Measurements from ENCODE around the gene HLA-A. TPM values are rescaled to one million over a fixed set of nuclear protein-coding genes. Genes with fewer than 3 reads are reported as not detected.

The HLA-A gene
- total RNA-seq, 1 experiment from 2014 or later: 251 TPM

- no peaks in the 10 kb centered on the region for H3K9me2 ChIP-seq (ENCODE audit: insufficient read depth)
- no peaks in the 10 kb centered on the region for H3K9me3 ChIP-seq (ENCODE audit: control insufficient read depth in 1 of 2, insufficient read depth in 1 of 2, low read depth in 1 of 2, low read length in 2 of 2)
- ChIA-PET POLR2A (no interaction called here), RAD21 (ENCODE audit: low non-redundant PET in 1 of 2, low total read pairs in 2 of 2, uncharacterized antibody in 2 of 2, unreplicated experiment in 2 of 2) (no interaction called here), CTCF (no interaction called here)
- TF ChIP-seq YY1 (IDR thresholded peaks at IDR 0.05; ENCODE audit: extremely low read depth, insufficient replicate concordance, low read depth, low read length): no peak
- peak; percentile 23; the same call in 1 of the 2 replicates for TF ChIP-seq RAD21 (IDR thresholded peaks at IDR 0.05; ENCODE audit: low read depth)
- ATAC-seq (no peak), DNase-seq (ENCODE audit: low read depth, low spot score) (no peak)
- H3K4me1 ChIP-seq (ENCODE audit: control insufficient read depth in 1 of 2, insufficient read depth in 2 of 2, low read length in 2 of 2): no peaks in the 10 kb centered on the region
- no peak overlapping the region for H3K9ac ChIP-seq (ENCODE audit: low read length)
- no peak overlapping the region for H3K4me2 ChIP-seq (ENCODE audit: low read length)
- H2AFZ ChIP-seq (ENCODE audit: low read depth, low read length, poor library complexity, severe bottlenecking): no peak overlapping the region
- H3K27ac ChIP-seq (ENCODE audit: low read depth, low read length): no peak overlapping the region
- BruUV-seq (replicated peaks): no TSS peak
- no peaks in the 10 kb centered on the region for H3K79me2 ChIP-seq (ENCODE audit: insufficient read depth, low read length)
- no peak overlapping the region for H3K4me3 ChIP-seq (replicated peaks in 1 of 2; ENCODE audit: low read depth in 1 of 2, low read length in 2 of 2)
- no peaks in the 10 kb centered on the region for H3K36me3 ChIP-seq (ENCODE audit: control insufficient read depth in 1 of 2, insufficient read depth in 2 of 2, low read length in 2 of 2)
- intact Hi-C loops (cut with micrococcal nuclease): no loop called here
- H4K20me1 ChIP-seq (ENCODE audit: insufficient read depth): no peaks in the 10 kb centered on the region
- H3K27me3 ChIP-seq (ENCODE audit: insufficient read depth, low read length): no peaks in the 10 kb centered on the region
These were observed 24.5 kb upstream of the HLA-A start for GRCh38 chr6:29917857-29918256.

GRCh38 chr6:29919506-29920445 lies 22.6 kb upstream of the HLA-A start:
- no peak overlapping the region for H3K27ac ChIP-seq (ENCODE audit: low read depth, low read length)
- no peaks in the 10 kb centered on the region for H3K9me2 ChIP-seq (ENCODE audit: insufficient read depth)
- no peaks in the 10 kb centered on the region for H3K79me2 ChIP-seq (ENCODE audit: insufficient read depth, low read length)
- ATAC-seq (no peak), DNase-seq (ENCODE audit: low read depth, low spot score) (no peak)
- no peak overlapping the region for H3K9ac ChIP-seq (ENCODE audit: low read length)
- no peaks in the 10 kb centered on the region for H4K20me1 ChIP-seq (ENCODE audit: insufficient read depth)
- no TSS peak for BruUV-seq (replicated peaks)
- H3K27me3 ChIP-seq (ENCODE audit: insufficient read depth, low read length): no peaks in the 10 kb centered on the region
- RAD21 ChIA-PET (ENCODE audit: low non-redundant PET in 1 of 2, low total read pairs in 2 of 2, uncharacterized antibody in 2 of 2, unreplicated experiment in 2 of 2): no interaction called here
- TF ChIP-seq ZBTB33 (IDR thresholded peaks at IDR 0.05; ENCODE audit: extremely low read depth, insufficient replicate concordance, low read length) (no peak), EGR1 (IDR thresholded peaks at IDR 0.05; ENCODE audit: low read depth) (no peak), REST (IDR thresholded peaks at IDR 0.05; ENCODE audit: low read depth) (no peak), ELF1 (IDR thresholded peaks at IDR 0.05; ENCODE audit: borderline replicate concordance, low read depth) (no peak), ZFX (IDR thresholded peaks at IDR 0.05) (no peak), YY1 (IDR thresholded peaks at IDR 0.05; ENCODE audit: extremely low read depth, insufficient replicate concordance, low read depth, low read length) (no peak), ZNF274 (IDR thresholded peaks at IDR 0.05; ENCODE audit: low read depth, low read length) (no peak), CBX3 (IDR thresholded peaks at IDR 0.05; ENCODE audit: low read depth) (no peak)
- intact Hi-C loops (cut with micrococcal nuclease): no loop called here
- H3K36me3 ChIP-seq (ENCODE audit: control insufficient read depth in 1 of 2, insufficient read depth in 2 of 2, low read length in 2 of 2): no peaks in the 10 kb centered on the region
- no peak overlapping the region for H2AFZ ChIP-seq (ENCODE audit: low read depth, low read length, poor library complexity, severe bottlenecking)
- no peaks in the 10 kb centered on the region for H3K9me3 ChIP-seq (ENCODE audit: control insufficient read depth in 1 of 2, insufficient read depth in 1 of 2, low read depth in 1 of 2, low read length in 2 of 2)
- H3K4me3 ChIP-seq (replicated peaks in 1 of 2; ENCODE audit: low read depth in 1 of 2, low read length in 2 of 2): no peak overlapping the region
- peaks cover 4 to 8% of the 10 kb centered on the region in 2 experiments for H3K4me1 ChIP-seq (ENCODE audit: control insufficient read depth in 1 of 2, insufficient read depth in 2 of 2, low read length in 2 of 2)
- CTCF ChIA-PET: interaction anchor here (0.6 kb wide), 1 partner anchor 25 kb away, joined by 3 read pairs; no protein-coding TSS in a partner anchor
- POLR2A ChIA-PET: no interaction called here
- H3K4me2 ChIP-seq (ENCODE audit: low read length): no peak overlapping the region

Data from HCT116 (cell line).